SU-DHL-6 (cell line): ENCODE results near the gene ZSCAN21.

Experiments
- H2AFZ ChIP-seq: fragments of 200-600 bp; sonication (generic); 2 replicates; pipeline ENCODE4 v1.6.1; 2014; ENCODE audit warnings: low read depth, mild to moderate bottlenecking, moderate library complexity, mixed read lengths, antibody characterized with exemption, low read length; ENCODE audit not compliant: severe bottlenecking
- H3F3A ChIP-seq: fragments of 200-600 bp; shearing (Covaris generic); 2 replicates; pipeline ENCODE4 v1.6.0; 2016; ENCODE audit warnings: antibody characterized with exemption, mild to moderate bottlenecking; ENCODE audit not compliant: insufficient read depth
- H3K27ac ChIP-seq: fragments of 200-600 bp; sonication (generic); 2 replicates; pipeline ENCODE4 v1.5.1; 2016; ENCODE audit warnings: low read depth, mild to moderate bottlenecking, low read length, moderate library complexity, mixed read lengths
- H3K27me3 ChIP-seq: fragments of 200-600 bp; sonication (generic), shearing (Covaris generic); 2 replicates; pipeline ENCODE4 v1.6.0; 2014; ENCODE audit warnings: mild to moderate bottlenecking, low read length
- H3K36me3 ChIP-seq: fragments of 200-600 bp; sonication (generic); 2 replicates; pipeline ENCODE4 v1.6.1; 2014; ENCODE audit warnings: mild to moderate bottlenecking, low read length, mixed read lengths
- H3K4me2 ChIP-seq: fragments of 300-600, 200-600 bp; shearing (Covaris generic), sonication (generic); 2 replicates; pipeline ENCODE4 v1.6.0; 2014; ENCODE audit warnings: low read length, low read depth, mild to moderate bottlenecking; ENCODE audit not compliant: poor library complexity, severe bottlenecking
- H3K4me3 ChIP-seq: fragments of 200-600 bp; sonication (generic); 2 replicates; pipeline ENCODE4 v1.5.1; 2014; ENCODE audit warnings: antibody characterized with exemption, low read length, mild to moderate bottlenecking, mixed read lengths; ENCODE audit not compliant: insufficient read depth, poor library complexity, severe bottlenecking
- H3K79me2 ChIP-seq: fragments of 200-600 bp; sonication (generic); 2 replicates; pipeline ENCODE4 v1.6.1; 2014; ENCODE audit warnings: mild to moderate bottlenecking, low read length, moderate library complexity; ENCODE audit not compliant: insufficient read depth
- H3K9ac ChIP-seq: fragments of 200-600 bp; sonication (generic); 2 replicates; pipeline ENCODE4 v1.7.0; 2014; ENCODE audit warnings: mild to moderate bottlenecking, low read length
- H3K9me2 ChIP-seq: fragments of 200-600 bp; sonication (generic); replicated peaks from 2 replicates; pipeline ENCODE4 v1.6.1; 2014; ENCODE audit warnings: low read length; ENCODE audit not compliant: insufficient read depth
- H3K9me3 ChIP-seq: fragments of 200-600 bp; sonication (generic); 2 replicates; pipeline ENCODE4 v1.6.1; 2014; ENCODE audit warnings: low read length, mixed read lengths; ENCODE audit not compliant: insufficient read depth
- H4K20me1 ChIP-seq: fragments of 200-600 bp; sonication (generic); 2 replicates; pipeline ENCODE4 v1.6.1; 2014; ENCODE audit warnings: low read depth, mild to moderate bottlenecking, antibody characterized with exemption, low read length, moderate library complexity, mixed read lengths
- EZH2phosphoT487 ChIP-seq: fragments of 200-600 bp; sonication (generic), shearing (Covaris generic); conservative IDR thresholded peaks from 2 replicates; pipeline ENCODE4 v1.6.1; 2018; ENCODE audit warnings: mild to moderate bottlenecking, antibody characterized with exemption, low read length, moderate library complexity, mixed read lengths
- TF ChIP-seq, protein P1 (sequence below): fragments of 200-600 bp; sonication (generic); IDR thresholded peaks from one replicate; pipeline ENCODE4 v1.5.1; 2017; ENCODE audit warnings: antibody characterized with exemption, mild to moderate bottlenecking, low read length, moderate library complexity; ENCODE audit not compliant: insufficient read depth, poor library complexity, severe bottlenecking

The ZSCAN21 gene

GRCh38 chr7:100049441-100050291, at the start of gene ZSCAN21:
ZSCAN21 (plus strand) TSS chr7:100049774; CDS start chr7:100057007, 7,233 bp downstream.
- H3F3A ChIP-seq: peaks cover 6% of the 10 kb centered on the region; the same call in 1 of the 2 replicates
- H3K4me3 ChIP-seq: peak within 1 kb of the TSS; percentile 87
- H3K9me2 ChIP-seq: no peaks in the 10 kb centered on the region
- H3K9ac ChIP-seq: peak within 1 kb of the TSS; percentile 76
- no peaks in the 10 kb centered on the region for H3K27me3 ChIP-seq
- H3K27ac ChIP-seq: peak within 1 kb of the TSS; percentile 21
- peak within 1 kb of the TSS; percentile 97 for H2AFZ ChIP-seq
- TF ChIP-seq, protein P1, sequence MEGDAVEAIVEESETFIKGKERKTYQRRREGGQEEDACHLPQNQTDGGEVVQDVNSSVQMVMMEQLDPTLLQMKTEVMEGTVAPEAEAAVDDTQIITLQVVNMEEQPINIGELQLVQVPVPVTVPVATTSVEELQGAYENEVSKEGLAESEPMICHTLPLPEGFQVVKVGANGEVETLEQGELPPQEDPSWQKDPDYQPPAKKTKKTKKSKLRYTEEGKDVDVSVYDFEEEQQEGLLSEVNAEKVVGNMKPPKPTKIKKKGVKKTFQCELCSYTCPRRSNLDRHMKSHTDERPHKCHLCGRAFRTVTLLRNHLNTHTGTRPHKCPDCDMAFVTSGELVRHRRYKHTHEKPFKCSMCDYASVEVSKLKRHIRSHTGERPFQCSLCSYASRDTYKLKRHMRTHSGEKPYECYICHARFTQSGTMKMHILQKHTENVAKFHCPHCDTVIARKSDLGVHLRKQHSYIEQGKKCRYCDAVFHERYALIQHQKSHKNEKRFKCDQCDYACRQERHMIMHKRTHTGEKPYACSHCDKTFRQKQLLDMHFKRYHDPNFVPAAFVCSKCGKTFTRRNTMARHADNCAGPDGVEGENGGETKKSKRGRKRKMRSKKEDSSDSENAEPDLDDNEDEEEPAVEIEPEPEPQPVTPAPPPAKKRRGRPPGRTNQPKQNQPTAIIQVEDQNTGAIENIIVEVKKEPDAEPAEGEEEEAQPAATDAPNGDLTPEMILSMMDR: peak; percentile 23
- no peak for TF ChIP-seq EZH2phosphoT487
- H3K36me3 ChIP-seq: no peaks in the 10 kb centered on the region
- H3K4me2 ChIP-seq: peak within 1 kb of the TSS; percentile 77
- no peaks in the 10 kb centered on the region for H4K20me1 ChIP-seq
- no peaks in the 10 kb centered on the region for H3K9me3 ChIP-seq
- H3K79me2 ChIP-seq: peaks cover 7% of the 10 kb centered on the region; the same call in 1 of the 2 replicates

- Histone ChIP-seq H3K27me3 (no peaks in the 10 kb centered on the region), H3K4me2 (no peak overlapping the region), H3K27ac (no peak overlapping the region), H3K9ac (no peak overlapping the region), H2AFZ (no peak overlapping the region), H3K9me2 (no peaks in the 10 kb centered on the region), H3K79me2 (no peaks in the 10 kb centered on the region), H4K20me1 (no peaks in the 10 kb centered on the region), H3K4me3 (no peak overlapping the region), H3K36me3 (no peaks in the 10 kb centered on the region), H3F3A (no peaks in the 10 kb centered on the region), H3K9me3 (no peaks in the 10 kb centered on the region)
- TF ChIP-seq EZH2phosphoT487: no peak
- TF ChIP-seq, protein P1: no peak
These were observed 49.3 kb upstream of the ZSCAN21 start for GRCh38 chr7:100000239-100000638.

- Histone ChIP-seq H3K27ac (no peak overlapping the region), H3K27me3 (no peaks in the 10 kb centered on the region), H3K4me2 (no peak overlapping the region), H2AFZ (no peak overlapping the region), H4K20me1 (no peaks in the 10 kb centered on the region), H3K79me2 (no peaks in the 10 kb centered on the region), H3K9ac (no peak overlapping the region), H3K36me3 (no peaks in the 10 kb centered on the region), H3F3A (no peaks in the 10 kb centered on the region), H3K9me3 (no peaks in the 10 kb centered on the region), H3K4me3 (no peak overlapping the region), H3K9me2 (no peaks in the 10 kb centered on the region)
- TF ChIP-seq EZH2phosphoT487: no peak
- TF ChIP-seq, protein P1: no peak
These were observed 45.6 kb upstream of the ZSCAN21 start for GRCh38 chr7:100003711-100004661.
